MM.1S (cell line): ENCODE measurements around the gene PRR33.

ENCODE experiments used
- DNase-seq: peaks from one replicate; pipeline ENCODE4 v3.0.0-alpha.2; 2015
- H2AFZ ChIP-seq: fragments of 300-600 bp; sonication (generic); 2 replicates; pipeline ENCODE4 v1.6.0; 2016; ENCODE audit warnings: antibody characterized with exemption, low read length
- H3F3A ChIP-seq: fragments of 300-600 bp; sonication (generic); 2 replicates; pipeline ENCODE4 v1.6.1; 2016; ENCODE audit warnings: mild to moderate bottlenecking, antibody characterized with exemption, low read length, moderate library complexity, mixed read lengths; ENCODE audit not compliant: insufficient read depth
- H3K27ac ChIP-seq: fragments of 300-600 bp; sonication (generic); 2 replicates; pipeline ENCODE4 v1.5.1; 2016; ENCODE audit warnings: mild to moderate bottlenecking, low read length
- H3K27me3 ChIP-seq: fragments of 300-600 bp; sonication (generic); replicated peaks from 2 replicates; pipeline ENCODE4 v1.6.0; 2016; ENCODE audit warnings: low read length; ENCODE audit not compliant: insufficient read depth
- H3K36me3 ChIP-seq: fragments of 300-600 bp; sonication (generic); replicated peaks from 2 replicates; pipeline ENCODE4 v1.6.1; 2016; ENCODE audit warnings: mild to moderate bottlenecking, low read length, mixed read lengths; ENCODE audit not compliant: insufficient read depth
- H3K4me1 ChIP-seq: fragments of 300-600 bp; sonication (generic); 2 replicates; pipeline ENCODE4 v1.6.1; 2016; ENCODE audit warnings: low read length, mixed read lengths
- H3K4me2 ChIP-seq: fragments of 300-600 bp; sonication (generic); 2 replicates; pipeline ENCODE4 v1.6.0; 2016; ENCODE audit warnings: low read depth, low read length
- H3K4me3 ChIP-seq: fragments of 300-600 bp; sonication (generic); 2 replicates; pipeline ENCODE4 v1.5.1; 2016; ENCODE audit warnings: low read length, mixed read lengths
- H3K79me2 ChIP-seq: fragments of 300-600 bp; sonication (generic); 2 replicates; pipeline ENCODE4 v1.6.1; 2016; ENCODE audit warnings: mixed run types, low read length, mixed read lengths
- H3K9ac ChIP-seq: fragments of 300-600 bp; sonication (generic); 2 replicates; pipeline ENCODE4 v1.6.1; 2016; ENCODE audit warnings: low read length, mixed read lengths
- H3K9me2 ChIP-seq: fragments of 300-600 bp; sonication (generic); replicated peaks from 2 replicates; pipeline ENCODE4 v1.6.1; 2016; ENCODE audit warnings: mild to moderate bottlenecking, low read length, mixed read lengths; ENCODE audit not compliant: insufficient read depth
- H3K9me3 ChIP-seq: fragments of 300-600 bp; sonication (generic); replicated peaks from 2 replicates; pipeline ENCODE4 v1.6.1; 2016; ENCODE audit warnings: mild to moderate bottlenecking, low read length, mixed read lengths; ENCODE audit not compliant: insufficient read depth
- H4K20me1 ChIP-seq: fragments of 300-600 bp; sonication (generic); 2 replicates; pipeline ENCODE4 v1.6.1; 2016; ENCODE audit warnings: mild to moderate bottlenecking, low read length, moderate library complexity, mixed read lengths; ENCODE audit not compliant: insufficient read depth
- CTCF ChIP-seq: fragments of 300-600 bp; sonication (generic); IDR thresholded peaks from 2 replicates; pipeline ENCODE4 v1.5.1; 2016; ENCODE audit warnings: antibody characterized with exemption, low read length, mixed read lengths
- EZH2 ChIP-seq: fragments of 300-600 bp; sonication (generic); optimal IDR thresholded peaks from 2 replicates; pipeline ENCODE3; 2017; ENCODE audit warnings: low read depth, mild to moderate bottlenecking, antibody characterized with exemption, low read length, mixed read lengths
- EZH2phosphoT487 ChIP-seq: fragments of 300-600 bp; sonication (generic); IDR thresholded peaks from 2 replicates; pipeline ENCODE4 v1.6.1; 2018; ENCODE audit warnings: antibody characterized with exemption, low read length

Gene PRR33

GRCh38 chr11:1908618-1909017 lies 16.9 kb upstream of the PRR33 start:
- H3K36me3 ChIP-seq: no peaks in the 10 kb centered on the region
- no peak overlapping the region for H3K27ac ChIP-seq
- H3K9me2 ChIP-seq: no peaks in the 10 kb centered on the region
- H3F3A ChIP-seq: no peaks in the 10 kb centered on the region; the same call in 1 of the 2 replicates
- DNase-seq: no peak
- H3K4me1 ChIP-seq: no peaks in the 10 kb centered on the region
- H3K4me3 ChIP-seq: no peak overlapping the region
- no peak overlapping the region for H3K4me2 ChIP-seq
- no peaks in the 10 kb centered on the region for H3K9me3 ChIP-seq
- peaks cover 95% of the 10 kb centered on the region for H3K27me3 ChIP-seq
- no peak overlapping the region for H2AFZ ChIP-seq
- H4K20me1 ChIP-seq: no peaks in the 10 kb centered on the region
- TF ChIP-seq CTCF (no peak), EZH2phosphoT487 (no peak), EZH2 (no peak)
- H3K79me2 ChIP-seq: no peaks in the 10 kb centered on the region
- no peak overlapping the region for H3K9ac ChIP-seq

- TF ChIP-seq CTCF (no peak), EZH2phosphoT487 (no peak), EZH2 (no peak)
- no peak for DNase-seq
These were observed 15.1 kb upstream of the PRR33 start for GRCh38 chr11:1906611-1907423.

GRCh38 chr11:1906181-1906580 lies 14.5 kb upstream of the PRR33 start:
- no peak overlapping the region for H3K4me3 ChIP-seq
- no peaks in the 10 kb centered on the region for H4K20me1 ChIP-seq
- no peaks in the 10 kb centered on the region for H3K36me3 ChIP-seq
- no peak overlapping the region for H3K4me2 ChIP-seq
- H3F3A ChIP-seq: no peaks in the 10 kb centered on the region
- H3K4me1 ChIP-seq: no peaks in the 10 kb centered on the region
- TF ChIP-seq EZH2 (no peak), CTCF (no peak), EZH2phosphoT487 (no peak)
- H3K27ac ChIP-seq: no peak overlapping the region
- no peaks in the 10 kb centered on the region for H3K9me3 ChIP-seq
- H3K9me2 ChIP-seq: no peaks in the 10 kb centered on the region
- H3K27me3 ChIP-seq: peaks cover 97% of the 10 kb centered on the region
- H3K79me2 ChIP-seq: no peaks in the 10 kb centered on the region
- H2AFZ ChIP-seq: no peak overlapping the region
- no peak for DNase-seq
- H3K9ac ChIP-seq: no peak overlapping the region

More at GRCh38 chr11:1906611-1907423, 15.1 kb upstream of the PRR33 start:
- no peak overlapping the region for H3K9ac ChIP-seq
- H3K9me2 ChIP-seq: no peaks in the 10 kb centered on the region
- H3K4me3 ChIP-seq: no peak overlapping the region
- H3K4me2 ChIP-seq: no peak overlapping the region
- H3K4me1 ChIP-seq: no peaks in the 10 kb centered on the region
- H3K79me2 ChIP-seq: no peaks in the 10 kb centered on the region
- no peak overlapping the region for H2AFZ ChIP-seq
- peaks cover 96% of the 10 kb centered on the region for H3K27me3 ChIP-seq
- no peaks in the 10 kb centered on the region for H4K20me1 ChIP-seq
- no peaks in the 10 kb centered on the region for H3K36me3 ChIP-seq
- H3F3A ChIP-seq: no peaks in the 10 kb centered on the region
- no peaks in the 10 kb centered on the region for H3K9me3 ChIP-seq
- no peak overlapping the region for H3K27ac ChIP-seq
